ENCODE measurements around the gene PRKAG1.

PRKAG1 gene

DNA sequence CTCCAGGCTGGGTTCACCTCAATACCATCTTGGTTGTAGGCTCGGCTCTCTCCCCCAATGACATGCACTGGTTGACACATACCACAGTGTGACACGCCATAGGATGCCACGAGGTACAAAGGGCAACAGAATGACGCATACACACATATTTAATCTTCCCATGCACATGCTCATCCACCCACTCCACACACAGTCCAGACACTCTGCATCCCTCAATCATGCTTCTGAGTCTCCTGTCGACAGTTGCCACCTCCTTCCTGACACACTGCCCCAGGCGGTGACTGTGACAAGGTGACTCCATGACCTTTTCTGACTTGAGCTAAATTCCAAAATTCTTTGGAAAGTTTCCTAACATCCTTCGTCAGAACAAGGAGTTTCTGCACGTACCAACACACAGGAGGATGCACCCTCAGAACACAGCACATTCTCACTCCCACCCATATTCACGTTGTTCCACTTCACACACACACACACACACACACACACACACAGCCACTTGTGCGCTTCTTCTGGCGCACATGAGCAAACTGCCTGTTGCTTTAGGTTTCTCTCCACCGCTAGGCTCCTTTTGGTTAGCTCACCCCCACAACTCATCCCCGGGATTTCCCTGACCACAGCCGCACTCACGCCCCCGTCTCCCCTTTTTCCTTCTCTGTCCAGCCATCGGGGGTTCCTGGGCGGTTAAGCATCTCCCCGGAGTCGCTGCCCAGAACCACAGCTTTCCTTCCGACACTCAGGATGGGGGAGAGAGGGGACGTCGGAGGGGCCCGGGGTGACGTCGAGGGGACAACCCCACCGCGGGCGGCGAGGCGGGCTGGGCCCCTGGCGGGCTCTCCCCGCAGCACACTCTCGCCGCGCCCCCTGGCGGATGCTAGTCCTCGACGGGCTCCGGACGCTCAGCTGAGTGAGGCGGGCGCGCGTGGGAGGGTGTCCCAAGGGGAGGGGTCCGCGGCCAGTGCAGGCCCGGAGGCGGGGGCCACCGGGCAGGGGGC, 41.0 kb downstream of the PRKAG1 start (continued):
- TF ChIP-seq ZNF513 (tag by site-specific recombination; IDR thresholded peaks at IDR 0.05) (no peak), ZNF560 (tag by site-specific recombination; IDR thresholded peaks at IDR 0.05; ENCODE audit: borderline replicate concordance) (no peak), ZNF704 (tag by site-specific recombination; IDR thresholded peaks at IDR 0.05) (no peak), ZNF433 (tag by site-specific recombination; IDR thresholded peaks at IDR 0.05; ENCODE audit: low read depth) (no peak), ZFP41 (tag by site-specific recombination; IDR thresholded peaks at IDR 0.05; ENCODE audit: borderline replicate concordance) (no peak), ZNF561 (tag by site-specific recombination; IDR thresholded peaks at IDR 0.05; ENCODE audit: borderline replicate concordance) (no peak), ZNF426 (tag by site-specific recombination; IDR thresholded peaks at IDR 0.05) (no peak), ZNF24 (tag by site-specific recombination; IDR thresholded peaks at IDR 0.05) (no peak), ZNF292 (tag by site-specific recombination; IDR thresholded peaks at IDR 0.05; ENCODE audit: borderline replicate concordance, low read depth) (no peak), ZSCAN16 (tag by site-specific recombination; IDR thresholded peaks at IDR 0.05) (no peak), YY2 (tag by site-specific recombination; IDR thresholded peaks at IDR 0.05) (no peak), ZNF37A (tag by site-specific recombination; IDR thresholded peaks at IDR 0.05) (no peak), HOXC10 (CRISPR knock-in tag; IDR thresholded peaks at IDR 0.05) (no peak), ZNF677 (tag by site-specific recombination; IDR thresholded peaks at IDR 0.05) (no peak), ZNF777 (tag by site-specific recombination; IDR thresholded peaks at IDR 0.05; ENCODE audit: borderline replicate concordance) (peak; percentile 87), ZNF19 (tag by site-specific recombination; IDR thresholded peaks at IDR 0.05; ENCODE audit: low read depth) (no peak), ZFHX2 (tag by site-specific recombination; conservative IDR thresholded peaks at IDR 0.05) (peak; percentile 84), SP7 (tag by site-specific recombination; IDR thresholded peaks at IDR 0.05) (no peak), SCRT1 (tag by site-specific recombination; IDR thresholded peaks at IDR 0.05; ENCODE audit: borderline replicate concordance) (peak; percentile 61; the same call in 1 of the 2 replicates), SALL2 (tag by site-specific recombination; IDR thresholded peaks at IDR 0.05; ENCODE audit: borderline replicate concordance) (no peak), ZNF140 (tag by site-specific recombination; IDR thresholded peaks at IDR 0.05) (no peak), ZBTB8A (tag by site-specific recombination; IDR thresholded peaks at IDR 0.05) (0 out of 2 replicates have a peak, but pooled peaks have one; percentile 21), ZNF621 (tag by site-specific recombination; IDR thresholded peaks at IDR 0.05) (no peak), ZEB2 (tag by site-specific recombination; IDR thresholded peaks at IDR 0.05) (0 out of 2 replicates have a peak, but pooled peaks have one; percentile 32), KLF1 (tag by site-specific recombination; IDR thresholded peaks at IDR 0.05) (no peak), PBX3 (CRISPR knock-in tag; IDR thresholded peaks at IDR 0.05) (no peak), EGR2 (tag by site-specific recombination; IDR thresholded peaks at IDR 0.05; ENCODE audit: low read depth) (peak; percentile 23), ZNF114 (tag by site-specific recombination; IDR thresholded peaks at IDR 0.05) (no peak), AEBP2 (tag by site-specific recombination; IDR thresholded peaks at IDR 0.05; ENCODE audit: borderline replicate concordance) (no peak), ZNF660 (tag by site-specific recombination; IDR thresholded peaks at IDR 0.05) (no peak), ZNF112 (tag by site-specific recombination; IDR thresholded peaks at IDR 0.05) (no peak)
- TF ChIP-seq, protein P1, sequence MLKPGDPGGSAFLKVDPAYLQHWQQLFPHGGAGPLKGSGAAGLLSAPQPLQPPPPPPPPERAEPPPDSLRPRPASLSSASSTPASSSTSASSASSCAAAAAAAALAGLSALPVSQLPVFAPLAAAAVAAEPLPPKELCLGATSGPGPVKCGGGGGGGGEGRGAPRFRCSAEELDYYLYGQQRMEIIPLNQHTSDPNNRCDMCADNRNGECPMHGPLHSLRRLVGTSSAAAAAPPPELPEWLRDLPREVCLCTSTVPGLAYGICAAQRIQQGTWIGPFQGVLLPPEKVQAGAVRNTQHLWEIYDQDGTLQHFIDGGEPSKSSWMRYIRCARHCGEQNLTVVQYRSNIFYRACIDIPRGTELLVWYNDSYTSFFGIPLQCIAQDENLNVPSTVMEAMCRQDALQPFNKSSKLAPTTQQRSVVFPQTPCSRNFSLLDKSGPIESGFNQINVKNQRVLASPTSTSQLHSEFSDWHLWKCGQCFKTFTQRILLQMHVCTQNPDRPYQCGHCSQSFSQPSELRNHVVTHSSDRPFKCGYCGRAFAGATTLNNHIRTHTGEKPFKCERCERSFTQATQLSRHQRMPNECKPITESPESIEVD (tag by site-specific recombination; IDR thresholded peaks at IDR 0.05), result no peak

All from HEK293 (cell line).